Neutrophil (primary cell): ENCODE measurements around the gene PZP.

Experiments used
- H3K27ac ChIP-seq: fragments of 200-600 bp; sonication (generic); 2 replicates; pipeline ENCODE4 v1.5.1; 2016; ENCODE audit warnings: mild to moderate bottlenecking, moderate library complexity
- H3K27me3 ChIP-seq: fragments of 200-600 bp; sonication (generic); 2 replicates; pipeline ENCODE4 v1.6.0; 2016; ENCODE audit warnings: mild to moderate bottlenecking
- H3K36me3 ChIP-seq: fragments of 200-600 bp; sonication (generic); 2 replicates; pipeline ENCODE4 v1.5.1; 2017
- H3K4me1 ChIP-seq, 2 experiments: fragments of 200-600 bp in 1 of 2; sonication (generic) in 1 of 2; 1 replicate in 1 of 2; 2 replicates in 1 of 2; pipeline versions ENCODE4 v1.5.1 to v1.6.1; 2013 to 2016; ENCODE audit warnings: low read depth in 1 of 2, low read length in 1 of 2, mild to moderate bottlenecking in 1 of 2, moderate library complexity in 1 of 2; ENCODE audit not compliant: control insufficient read depth in 1 of 2, insufficient read depth in 1 of 2
- H3K4me3 ChIP-seq, 2 experiments: fragments of 200-600 bp in 1 of 2; sonication (generic) in 1 of 2; 1 replicate in 1 of 2; 2 replicates in 1 of 2; pipeline ENCODE4 v1.5.1; 2013 to 2016; ENCODE audit warnings: low read depth in 1 of 2, low read length in 1 of 2, mild to moderate bottlenecking in 1 of 2, moderate library complexity in 1 of 2
- H3K9me3 ChIP-seq: fragments of 200-600 bp; sonication (generic); 2 replicates; pipeline ENCODE4 v1.5.1; 2016
- TF ChIP-seq, protein P1 (sequence below): fragments of 200-600 bp; sonication (generic); IDR thresholded peaks from 2 replicates; pipeline ENCODE4 v1.5.1; 2016; ENCODE audit warnings: antibody characterized with exemption

PZP gene

DNA sequence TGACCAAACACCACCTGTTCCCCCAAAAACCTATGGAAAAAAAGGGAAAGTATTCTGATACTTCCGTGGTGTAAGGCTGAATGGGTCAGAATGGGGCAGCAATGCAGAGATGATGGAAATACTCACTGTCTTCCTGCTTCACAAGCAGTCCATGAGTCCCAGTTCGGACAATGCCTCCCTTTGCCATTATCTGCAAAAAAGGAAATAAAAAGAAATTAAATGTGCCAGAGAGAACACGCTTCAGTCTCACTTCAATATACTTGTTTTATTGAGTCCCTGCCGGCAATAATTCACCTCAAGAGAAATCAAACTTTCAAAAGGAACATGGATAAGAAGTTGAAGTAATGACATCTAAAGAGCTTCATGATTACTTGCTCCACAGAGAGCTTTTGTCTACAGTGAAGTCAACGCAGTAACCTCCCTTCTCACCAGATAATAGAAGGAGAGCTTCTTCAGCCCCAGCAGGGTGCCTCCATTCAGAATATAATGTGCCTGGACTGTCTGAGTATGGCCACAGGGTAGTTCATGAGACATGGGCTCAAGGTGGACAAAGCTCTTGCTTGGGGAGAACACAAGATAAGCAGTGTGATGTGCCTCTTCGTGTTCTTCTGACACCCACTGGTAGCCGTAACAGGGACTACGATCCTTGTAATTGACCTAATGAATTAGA, 107.0 kb downstream of the PZP start:
- TF ChIP-seq, protein P1, sequence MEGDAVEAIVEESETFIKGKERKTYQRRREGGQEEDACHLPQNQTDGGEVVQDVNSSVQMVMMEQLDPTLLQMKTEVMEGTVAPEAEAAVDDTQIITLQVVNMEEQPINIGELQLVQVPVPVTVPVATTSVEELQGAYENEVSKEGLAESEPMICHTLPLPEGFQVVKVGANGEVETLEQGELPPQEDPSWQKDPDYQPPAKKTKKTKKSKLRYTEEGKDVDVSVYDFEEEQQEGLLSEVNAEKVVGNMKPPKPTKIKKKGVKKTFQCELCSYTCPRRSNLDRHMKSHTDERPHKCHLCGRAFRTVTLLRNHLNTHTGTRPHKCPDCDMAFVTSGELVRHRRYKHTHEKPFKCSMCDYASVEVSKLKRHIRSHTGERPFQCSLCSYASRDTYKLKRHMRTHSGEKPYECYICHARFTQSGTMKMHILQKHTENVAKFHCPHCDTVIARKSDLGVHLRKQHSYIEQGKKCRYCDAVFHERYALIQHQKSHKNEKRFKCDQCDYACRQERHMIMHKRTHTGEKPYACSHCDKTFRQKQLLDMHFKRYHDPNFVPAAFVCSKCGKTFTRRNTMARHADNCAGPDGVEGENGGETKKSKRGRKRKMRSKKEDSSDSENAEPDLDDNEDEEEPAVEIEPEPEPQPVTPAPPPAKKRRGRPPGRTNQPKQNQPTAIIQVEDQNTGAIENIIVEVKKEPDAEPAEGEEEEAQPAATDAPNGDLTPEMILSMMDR = no peak
- Histone ChIP-seq H3K27ac (no peak overlapping the region), H3K27me3 (no peaks in the 10 kb centered on the region), H3K9me3 (no peaks in the 10 kb centered on the region), H3K36me3 (no peaks in the 10 kb centered on the region), H3K4me1 (peaks cover 0 to 8% of the 10 kb centered on the region in 2 experiments), H3K4me3 (no peak overlapping the region)

DNA sequence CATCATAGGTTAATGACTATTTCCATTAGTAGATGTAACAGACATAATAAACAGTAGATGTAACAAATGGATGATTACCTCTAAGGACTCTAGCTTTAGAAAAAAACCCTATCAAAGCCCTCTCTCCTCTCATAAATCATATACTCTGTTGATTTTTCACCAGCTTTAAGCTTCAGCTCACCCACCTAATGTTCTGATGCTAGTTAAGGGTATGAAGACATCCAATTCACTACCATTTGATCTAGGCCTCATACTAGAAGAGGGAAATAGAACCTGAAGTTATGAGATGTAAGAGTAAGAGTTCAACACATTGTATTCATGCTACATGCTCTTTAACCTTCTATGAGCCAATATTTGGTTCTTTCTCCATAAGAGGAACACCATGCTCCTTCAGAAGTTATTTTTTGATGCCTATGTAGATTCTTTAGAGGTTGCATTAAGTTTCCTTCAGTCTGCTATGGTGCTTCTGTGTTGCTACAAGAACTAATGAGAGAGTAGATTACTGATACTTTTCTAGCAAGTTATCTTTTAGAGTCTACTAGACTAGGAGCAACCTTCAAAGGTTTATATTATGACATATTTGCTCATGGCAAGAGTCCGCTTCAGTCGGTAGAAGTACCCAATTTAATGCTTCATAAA, 108.5 kb downstream of the PZP start:
- H3K9me3 ChIP-seq = no peaks in the 10 kb centered on the region
- TF ChIP-seq, protein P1 = no peak

More for the DNA sequence above, 108.5 kb downstream of the PZP start:
- Histone ChIP-seq H3K36me3 (no peaks in the 10 kb centered on the region), H3K27me3 (no peaks in the 10 kb centered on the region), H3K27ac (no peak overlapping the region), H3K4me3 (no peak overlapping the region), H3K4me1 (peaks cover 0 to 8% of the 10 kb centered on the region in 2 experiments)
